NT2/D1 (cell line): Measurements from ENCODE around the gene MSANTD2.

Experiments
- YY1 ChIP-seq: IDR thresholded peaks from 2 replicates; pipeline ENCODE4 v1.6.1; 2011; ENCODE audit not compliant: insufficient read length, insufficient read depth
- ZNF274 ChIP-seq: IDR thresholded peaks from 2 replicates; pipeline ENCODE4 v1.6.1; 2011; ENCODE audit warnings: mild to moderate bottlenecking, low read depth, low read length

DNA sequence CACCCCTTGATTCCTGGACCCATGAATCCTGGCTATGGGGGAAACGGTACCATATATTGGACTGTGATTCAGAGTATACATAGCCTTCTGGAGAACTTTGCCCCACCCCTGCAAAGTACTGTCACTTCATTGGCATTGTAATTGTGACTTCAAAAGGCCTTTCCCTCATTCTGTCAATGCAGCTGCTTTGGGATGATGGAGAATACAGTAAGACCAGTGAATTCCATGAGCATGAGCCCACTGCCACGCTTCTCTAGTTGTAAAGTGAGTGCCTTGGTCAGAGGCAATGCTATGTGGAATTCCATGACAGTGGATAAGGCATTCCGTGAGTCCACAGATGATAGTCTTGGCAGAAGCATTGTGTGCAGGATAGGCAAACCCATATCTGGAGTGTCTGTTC, 25.7 kb upstream of the MSANTD2 start:
- TF ChIP-seq YY1, result no peak
- TF ChIP-seq ZNF274, result no peak
